Uterus (tissue), 2 donors: ENCODE measurements around the gene PTPRM.

Experiments
- CTCF ChIP-seq, 4 experiments: fragments of 200-600 bp in 2 of 4; fragments of 450-650 bp in 2 of 4; sonication (generic) in 2 of 4; IDR thresholded peaks; one replicate each; pipeline ENCODE4 v1.5.1; 2016 to 2019; ENCODE audit warnings: antibody characterized with exemption in 4 of 4, mild to moderate bottlenecking in 2 of 4, moderate library complexity in 1 of 4
- POLR2A ChIP-seq, 2 donors: fragments of 450-650 bp; IDR thresholded peaks; one replicate each; pipeline ENCODE4 v1.6.1; 2016; ENCODE audit warnings: antibody characterized with exemption in 2 of 2, mild to moderate bottlenecking in 1 of 2, moderate library complexity in 1 of 2

DNA sequence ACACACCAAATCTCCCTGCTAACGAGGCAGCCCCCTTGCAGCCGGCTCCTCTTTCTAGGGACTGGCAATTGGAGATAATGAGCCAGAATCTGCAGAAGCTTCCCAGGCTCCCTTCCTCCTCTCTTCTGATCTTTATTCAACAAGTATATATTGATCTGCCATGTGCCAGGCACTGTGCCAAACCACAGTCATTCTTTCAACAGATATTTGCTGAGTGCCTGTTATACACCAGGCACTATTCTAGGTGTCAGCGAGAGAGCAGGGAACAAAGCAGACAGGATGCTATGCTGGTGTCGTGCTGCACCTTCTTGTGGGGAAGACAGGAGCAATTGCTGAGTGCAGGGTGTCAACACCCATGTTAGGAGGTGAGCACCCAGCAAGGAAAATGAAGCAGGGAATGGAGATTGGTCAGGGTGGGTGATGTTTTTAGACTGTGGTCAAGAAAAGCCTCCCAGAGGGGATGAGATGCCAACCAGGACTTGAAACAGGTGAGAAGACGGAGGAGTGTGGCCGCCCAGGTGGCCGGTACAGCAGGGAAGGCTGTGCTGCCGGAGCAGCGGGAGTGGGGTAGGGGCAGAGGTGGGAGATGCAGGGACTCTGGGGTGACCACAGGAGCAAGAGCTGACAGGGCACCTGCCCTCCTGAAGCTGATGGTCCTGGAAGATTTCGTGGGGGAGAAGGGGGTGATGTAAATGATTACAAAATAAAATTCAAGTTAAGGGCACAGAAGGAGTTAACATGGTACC lies 734.5 kb downstream of the PTPRM start:
- TF ChIP-seq CTCF (IDR thresholded peaks at IDR 0.05) (no peak), POLR2A (IDR thresholded peaks at IDR 0.05) (no peak)
